Testis (tissue), 3 donors: Measurements from ENCODE around the gene NEDD9. TPM values are rescaled to one million over a fixed set of nuclear protein-coding genes. Genes with fewer than 3 reads are reported as not detected.

Source experiments
- DNase-seq: peaks from one replicate; pipeline ENCODE4 v3.0.0-alpha.2; 2019
- H3K27ac ChIP-seq, 2 donors: fragments of 200-600 bp; sonication (generic); one replicate each; pipeline ENCODE4 v1.5.1; 2019
- H3K27me3 ChIP-seq: fragments of 200-600 bp; sonication (generic); one replicate; pipeline ENCODE4 v1.5.1; 2019
- H3K36me3 ChIP-seq: fragments of 200-600 bp; sonication (generic); one replicate; pipeline ENCODE4 v1.5.1; 2017; ENCODE audit warnings: low read depth; ENCODE audit errors: missing control alignments
- H3K4me1 ChIP-seq: fragments of 200-600 bp; sonication (generic); one replicate; pipeline ENCODE4 v1.5.1; 2019
- H3K4me3 ChIP-seq, 2 donors: fragments of 200-600 bp; sonication (generic); one replicate each; pipeline ENCODE4 v1.5.1; 2017 to 2019
- H3K9me3 ChIP-seq: fragments of 200-600 bp; sonication (generic); one replicate; pipeline ENCODE4 v1.5.1; 2017
- CTCF ChIP-seq, 3 experiments: fragments of 450-650 bp in 2 of 3; fragments of 200-600 bp in 1 of 3; sonication (generic) in 1 of 3; IDR thresholded peaks; one replicate each; pipeline ENCODE4 v1.5.1; 2016 to 2019; ENCODE audit warnings: antibody characterized with exemption in 3 of 3, mild to moderate bottlenecking in 2 of 3, moderate library complexity in 1 of 3
- POLR2A ChIP-seq: fragments of 450-650 bp; IDR thresholded peaks from one replicate; pipeline ENCODE4 v1.6.1; 2017; ENCODE audit warnings: antibody characterized with exemption, mild to moderate bottlenecking, moderate library complexity
- WGBS, 2 donors: methylation state at CpG; one replicate each; pipeline ENCODE4 v1.1.5; 2018; 5-methylcytosine and 5-hydroxymethylcytosine counted together
- intact Hi-C: fragments of 100-400 bp; cut with DNase I; formaldehyde crosslinking; loops from one replicate; pipeline ENCODE4 v1.15.1; 2023; ENCODE audit warnings: low total_unique reads
- polyA plus RNA-seq: library from polyadenylated mRNA; stranded (reverse); fragments of 350-450 nt; fragmentation: Illumina TruSeq; extraction: RNeasy Lipid Tissue Mini Kit (QIAGEN cat#74804); gene quantifications from one replicate; pipeline ENCODE4 v1.2.3, GENCODE V29; 2014; ENCODE audit warnings: low read depth, low replicate concordance; ENCODE audit not compliant: insufficient read depth
- total RNA-seq, 2 donors: library from RNA; depleted of rRNA; stranded (reverse); fragments of >200 nt; gene quantifications; one replicate each; pipeline ENCODE4 v1.2.3, GENCODE V29; 2016

Gene NEDD9
- total and polyA plus RNA-seq, 3 donors from 2014 or later = 21.0 to 67.0 (median 31.8) TPM

GRCh38 chr6:11161031-11161956 lies 71.2 kb downstream of the NEDD9 start:
- no peaks in the 10 kb centered on the region for H3K9me3 ChIP-seq
- no peaks in the 10 kb centered on the region for H3K4me1 ChIP-seq
- intact Hi-C loops = no loop called here
- H3K27ac ChIP-seq = no peak overlapping the region
- no peak overlapping the region for H3K4me3 ChIP-seq
- TF ChIP-seq POLR2A = no peak
- no peak for TF ChIP-seq CTCF (IDR thresholded peaks at IDR 0.05)
- H3K36me3 ChIP-seq = no peaks in the 10 kb centered on the region
- WGBS, 2 donors = 90 to 92% methylated on average over 9 of the region's 9 CpGs
- DNase-seq = no peak
- H3K27me3 ChIP-seq = no peaks in the 10 kb centered on the region

GRCh38 chr6:11160199-11160598 lies 72.3 kb downstream of the NEDD9 start:
- Histone ChIP-seq H3K27ac (no peak overlapping the region), H3K4me1 (no peaks in the 10 kb centered on the region), H3K9me3 (no peaks in the 10 kb centered on the region), H3K36me3 (no peaks in the 10 kb centered on the region), H3K27me3 (no peaks in the 10 kb centered on the region), H3K4me3 (no peak overlapping the region)
- intact Hi-C loops = no loop called here
- 74 to 93% methylated on average over 1 of the region's 1 CpG for WGBS, 2 donors
- no peak for DNase-seq
- TF ChIP-seq POLR2A = no peak
- TF ChIP-seq CTCF (IDR thresholded peaks at IDR 0.05) = no peak

- Histone ChIP-seq H3K4me1 (no peaks in the 10 kb centered on the region), H3K27me3 (no peaks in the 10 kb centered on the region), H3K36me3 (no peaks in the 10 kb centered on the region), H3K4me3 (no peak overlapping the region), H3K27ac (no peak overlapping the region), H3K9me3 (no peaks in the 10 kb centered on the region)
- TF ChIP-seq POLR2A = no peak
- TF ChIP-seq CTCF (IDR thresholded peaks at IDR 0.05) = no peak
- intact Hi-C loops = no loop called here
- no peak for DNase-seq
Observed at GRCh38 chr6:11155589-11155988, 76.9 kb downstream of the NEDD9 start.

DNA sequence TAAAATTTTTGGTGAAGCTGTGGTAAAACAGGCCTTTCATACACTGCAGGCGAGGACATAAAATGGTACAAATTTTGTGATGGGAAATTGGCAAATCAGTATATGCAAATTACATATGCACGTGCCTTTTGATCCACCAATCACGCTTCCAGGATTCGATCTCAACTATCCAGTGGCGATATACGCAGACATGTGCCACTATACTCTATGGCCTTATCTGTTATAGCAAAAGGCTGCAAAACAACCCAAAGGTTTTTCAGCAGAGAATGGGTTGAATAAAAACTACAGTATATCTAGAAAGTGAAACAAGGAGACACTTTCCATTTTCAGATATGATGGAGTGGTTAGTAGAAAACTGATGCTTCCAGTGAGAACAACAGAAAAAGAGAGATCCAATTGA lies 79.0 kb downstream of the NEDD9 start:
- Histone ChIP-seq H3K36me3 (no peaks in the 10 kb centered on the region), H3K4me1 (no peaks in the 10 kb centered on the region), H3K27me3 (no peaks in the 10 kb centered on the region), H3K27ac (no peak overlapping the region), H3K9me3 (no peaks in the 10 kb centered on the region), H3K4me3 (peak overlapping the region in 1 of 2 donors; percentile 12)
- no peak for TF ChIP-seq CTCF (IDR thresholded peaks at IDR 0.05)
- TF ChIP-seq POLR2A = no peak
- DNase-seq = no peak
- 68 to 85% methylated on average over 6 of the region's 6 CpGs for WGBS, 2 donors
- intact Hi-C loops = no loop called here

- DNase-seq = no peak
- TF ChIP-seq POLR2A (no peak), CTCF (IDR thresholded peaks at IDR 0.05) (no peak)
- Histone ChIP-seq H3K36me3 (no peaks in the 10 kb centered on the region), H3K9me3 (no peaks in the 10 kb centered on the region), H3K4me3 (no peak overlapping the region), H3K4me1 (no peaks in the 10 kb centered on the region), H3K27me3 (no peaks in the 10 kb centered on the region), H3K27ac (no peak overlapping the region)
- intact Hi-C loops = no loop called here
Observed at GRCh38 chr6:11152581-11152980, 79.9 kb downstream of the NEDD9 start.
